Amniotic epithelial cell (primary cell): Measurements from ENCODE around the gene TUB.

Experiments used
- DNase-seq: peaks from one replicate; pipeline ENCODE4 v3.0.0-alpha.2; 2010; ENCODE audit warnings: low read depth

Gene TUB

DNA sequence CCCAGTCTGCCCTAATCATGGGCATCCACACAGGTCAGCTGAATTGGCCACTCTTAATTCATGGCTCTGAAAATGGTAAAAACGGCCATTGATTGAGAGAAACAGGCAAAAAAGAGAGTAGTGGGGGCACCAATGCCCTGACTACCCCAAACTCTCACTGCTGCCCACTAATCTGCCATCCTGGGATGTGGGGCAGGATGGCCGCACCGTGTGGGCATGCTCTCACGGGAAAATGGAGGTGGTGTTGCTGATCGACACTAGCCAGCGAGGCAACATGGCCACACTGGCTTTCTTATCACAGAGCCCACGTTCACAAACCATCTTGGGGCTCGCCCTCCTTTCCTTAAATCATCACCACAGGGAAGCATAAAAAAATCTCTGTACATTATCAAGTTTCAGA, 11.2 kb upstream of the TUB start:
- no peak for DNase-seq

DNA sequence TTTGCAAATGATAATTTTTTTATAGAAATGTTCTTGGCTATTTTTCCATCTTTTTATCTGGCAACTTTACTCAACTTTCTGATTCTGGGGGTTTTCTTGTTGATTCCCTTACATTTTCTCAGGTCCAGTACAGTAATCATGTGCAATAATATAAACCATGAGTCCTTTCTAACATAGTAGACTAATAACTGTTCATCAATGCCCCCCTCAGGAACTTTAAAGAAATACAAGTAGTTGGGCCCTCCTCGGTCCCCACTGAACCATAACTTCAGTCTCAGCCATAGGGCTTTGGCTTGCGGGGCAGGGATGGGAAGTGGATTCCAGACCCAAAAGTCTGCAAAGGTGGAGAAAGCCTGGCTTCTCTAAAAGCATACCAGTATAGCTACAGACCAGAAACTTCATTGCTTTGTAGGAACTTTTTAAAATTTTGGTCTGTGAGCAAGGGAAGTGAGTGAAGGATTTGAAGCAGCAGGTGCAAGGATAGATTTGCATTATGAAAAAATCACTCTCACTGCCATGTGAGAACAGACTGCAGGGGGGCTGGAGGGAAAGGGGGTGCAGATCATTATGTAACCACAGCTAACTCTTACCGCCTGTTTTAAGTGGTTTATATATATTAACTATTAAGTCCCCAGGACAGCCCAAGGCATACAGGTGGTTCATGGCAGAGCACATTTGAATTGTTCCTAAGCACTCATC, 10.4 kb upstream of the TUB start:
- peak; percentile 55 for DNase-seq

DNA sequence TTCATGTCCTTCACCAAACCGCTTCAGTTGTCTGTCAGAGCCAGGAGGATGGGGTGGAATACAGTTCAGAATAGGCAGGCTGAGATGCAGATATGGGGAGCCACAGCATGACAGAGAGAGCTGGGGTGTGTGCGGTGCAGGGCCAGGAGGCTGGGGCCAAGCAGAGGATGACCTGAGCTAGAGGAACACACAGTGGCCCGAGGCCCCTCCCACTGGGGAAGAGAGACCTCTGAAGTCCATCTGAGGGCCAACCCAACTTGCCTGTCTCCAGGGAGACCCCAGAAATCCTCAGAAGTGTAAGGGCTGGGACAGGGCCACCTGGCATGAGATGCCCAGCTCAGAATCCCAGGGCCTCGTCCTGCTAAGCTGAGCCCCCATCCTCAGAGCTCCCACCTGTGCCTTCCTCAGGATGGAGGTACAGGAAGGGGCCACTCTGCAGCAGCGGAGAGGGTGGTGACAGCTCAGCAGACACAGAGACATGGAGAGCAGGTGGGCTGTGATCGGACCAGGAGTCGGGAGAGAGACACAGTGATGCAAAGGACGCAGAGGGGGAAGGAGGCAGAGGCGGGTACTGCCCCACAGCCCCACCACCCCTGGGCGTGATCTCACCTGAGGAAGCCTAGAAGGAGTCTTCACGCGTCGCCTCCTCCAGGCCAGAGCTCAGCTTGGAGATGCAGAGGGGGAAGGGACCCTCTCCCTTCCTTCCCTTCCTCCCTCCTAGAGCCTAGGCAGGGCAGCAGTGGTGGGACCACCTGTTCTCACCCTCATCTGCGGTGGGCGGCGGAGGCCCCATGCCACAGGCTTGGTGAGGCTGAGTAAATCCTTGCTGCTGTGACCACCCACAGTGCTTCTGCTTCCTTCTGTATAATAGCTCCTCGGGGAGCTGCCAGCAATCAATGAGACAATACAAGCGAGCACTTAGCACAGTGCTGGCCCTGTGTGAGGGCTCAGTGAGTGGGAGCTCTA, 9.1 kb upstream of the TUB start:
- no peak for DNase-seq

DNA sequence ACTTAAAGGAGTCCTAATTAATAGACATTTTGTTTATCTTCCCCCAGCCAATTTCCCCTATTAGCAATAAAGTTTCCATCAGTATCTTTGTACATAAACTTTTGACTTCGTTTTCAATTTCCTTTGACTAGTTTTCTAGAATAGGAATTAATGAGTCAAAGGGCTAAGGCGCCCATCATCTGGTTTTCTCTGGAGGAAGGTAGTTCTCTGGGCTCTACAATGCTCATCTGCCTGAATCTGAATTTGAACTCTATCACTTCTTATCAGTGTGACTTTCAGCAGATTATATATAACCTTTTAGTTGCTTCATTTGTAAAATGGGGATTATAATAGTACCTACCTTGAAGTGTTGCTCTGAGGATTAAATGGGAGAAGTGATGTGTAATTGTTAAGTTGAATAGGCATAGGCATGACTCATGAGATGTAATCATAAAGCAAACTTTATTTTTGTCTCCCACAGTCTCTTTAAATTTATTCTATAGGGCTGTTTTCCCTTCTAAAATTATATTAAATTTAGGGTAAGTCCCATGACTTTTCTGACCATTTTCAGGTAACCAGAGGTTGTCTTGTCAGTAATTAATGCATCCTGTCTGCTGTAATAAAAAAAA, 5.8 kb upstream of the TUB start:
- DNase-seq = no peak

DNA sequence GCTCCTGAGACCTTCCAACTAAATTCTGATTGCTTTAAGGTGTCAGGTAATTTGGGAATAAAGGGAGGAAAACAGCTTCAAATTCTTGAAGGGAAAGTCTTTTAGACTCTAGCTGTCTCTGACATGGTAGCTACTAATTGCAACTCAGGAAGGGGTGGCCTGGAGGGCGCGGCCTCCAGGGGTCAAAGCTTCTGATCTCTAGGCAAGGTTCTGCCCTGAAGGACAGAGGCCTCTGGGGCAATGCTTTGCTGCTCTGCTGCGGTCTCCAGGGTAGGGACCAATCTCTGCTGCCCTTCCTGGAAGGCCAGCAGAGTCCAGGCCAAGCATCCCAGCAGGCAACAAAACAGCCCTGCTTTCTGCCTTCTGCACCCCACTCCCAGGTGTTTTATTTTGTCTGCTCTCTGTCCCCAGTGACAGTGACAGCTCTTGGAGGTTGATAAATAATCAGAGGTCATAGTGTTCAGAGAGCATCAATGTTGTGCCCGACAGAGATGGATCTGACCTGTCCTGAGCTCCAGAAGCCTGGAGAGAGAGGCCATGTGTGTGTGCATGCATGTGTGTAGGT, 1.8 kb upstream of the TUB start:
- no peak for DNase-seq

DNA sequence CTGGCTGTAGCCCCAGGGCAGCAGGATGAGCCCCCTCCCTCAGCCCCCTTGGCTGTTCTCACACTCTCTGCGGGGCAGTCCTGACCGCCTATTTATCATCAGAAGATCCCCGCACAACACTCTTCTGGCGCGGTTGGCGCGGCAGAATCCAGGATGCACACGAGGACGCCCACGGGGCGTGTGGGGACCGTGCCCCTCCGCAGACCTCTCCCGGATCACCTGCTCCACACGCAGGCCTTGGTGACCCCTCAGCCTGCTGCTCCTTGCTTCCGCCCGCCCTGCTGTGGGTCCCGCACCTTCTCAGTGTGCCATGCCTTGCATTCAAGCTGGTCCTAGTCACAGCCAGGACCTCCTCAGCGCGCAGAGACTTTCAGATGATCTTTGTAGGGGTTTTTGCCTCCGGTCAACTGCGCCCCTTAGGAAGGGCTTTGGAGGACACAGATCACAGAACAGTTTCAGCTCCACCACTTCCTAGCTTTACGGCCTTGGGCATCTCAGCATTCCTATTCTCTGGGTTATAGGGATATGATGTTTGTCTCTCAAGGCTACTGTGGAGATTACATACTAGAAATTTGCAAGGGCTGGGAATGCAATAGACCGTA, 841 bp upstream of the TUB start:
- DNase-seq = no peak

DNA sequence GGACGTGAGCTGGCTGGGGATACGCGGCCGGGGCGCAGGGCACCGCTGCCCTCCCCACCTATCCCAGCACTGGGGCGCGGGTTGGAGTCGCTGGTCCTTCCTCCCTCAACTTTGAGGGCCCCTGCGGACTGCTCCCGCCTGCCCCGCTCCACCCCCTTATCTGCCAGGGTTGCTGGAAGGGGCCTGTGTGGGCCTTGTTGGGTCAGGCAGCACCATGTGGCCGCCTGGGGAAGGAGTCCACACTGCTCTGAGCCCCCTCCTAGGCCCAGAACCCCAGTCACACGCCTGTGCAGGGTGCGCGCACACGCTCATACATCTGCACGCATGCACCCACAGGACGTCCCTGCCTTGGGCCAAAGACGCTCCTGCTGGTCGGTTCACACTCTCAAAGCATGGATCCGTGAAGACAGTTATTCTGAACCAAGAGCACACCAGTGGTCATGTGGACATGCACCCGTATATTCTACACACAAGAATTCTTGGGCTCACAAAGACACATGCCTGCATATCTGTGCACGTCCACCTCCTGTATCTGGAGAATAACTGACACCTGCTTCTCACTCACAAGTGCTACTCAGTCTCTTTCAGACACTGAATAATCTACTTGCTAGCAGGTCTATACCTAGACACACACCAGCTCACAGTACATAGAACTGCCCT, 710 bp downstream of the TUB start:
- DNase-seq = no peak

DNA sequence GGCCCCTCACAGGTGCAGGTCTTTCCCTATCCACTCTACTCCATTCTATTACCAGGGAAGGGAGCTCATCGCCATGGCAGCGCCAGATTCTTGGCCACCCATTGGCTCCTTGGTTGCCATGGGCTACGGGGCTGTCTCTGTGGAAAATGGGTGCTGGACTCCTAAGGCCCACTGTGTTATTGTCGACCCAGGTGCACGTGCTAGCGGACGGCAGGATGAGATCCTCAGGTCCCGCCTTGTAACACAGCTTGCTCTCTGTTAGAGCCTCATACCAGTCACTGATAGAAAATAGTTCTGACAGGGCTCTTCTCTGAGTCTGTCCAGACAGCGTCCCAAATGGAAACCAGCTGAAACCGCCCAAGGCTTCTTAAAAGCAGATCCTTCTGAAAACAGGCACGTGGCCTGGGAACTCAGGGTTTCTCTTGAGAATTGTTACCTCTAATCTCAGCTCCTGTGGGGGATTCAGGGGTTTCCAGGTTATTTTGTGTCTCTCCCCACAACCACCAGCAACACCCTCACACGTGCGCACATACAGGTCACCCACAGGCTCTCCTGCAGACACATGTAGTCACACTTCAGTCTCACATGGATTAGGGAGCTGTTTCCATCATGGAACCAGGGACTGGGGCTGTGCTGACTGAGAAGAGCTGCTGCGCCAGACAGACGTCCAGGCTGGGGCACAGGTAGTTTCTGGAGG, 1.5 kb downstream of the TUB start:
- no peak for DNase-seq

DNA sequence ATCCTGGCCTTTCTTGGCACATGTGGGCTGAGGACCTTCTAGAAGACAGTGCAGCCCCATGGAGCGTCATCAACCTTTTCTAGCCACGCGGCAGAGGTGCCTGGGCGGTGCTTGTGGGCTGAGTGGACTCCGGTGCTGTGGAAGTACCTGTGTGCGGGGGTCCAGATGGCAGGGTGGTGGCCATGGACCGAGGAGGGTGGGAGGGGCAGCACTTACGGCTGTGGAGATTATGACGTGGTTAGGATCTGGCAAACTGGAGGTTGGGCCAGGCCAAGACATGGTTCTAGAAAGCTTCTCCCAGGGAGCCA, 2.0 kb downstream of the TUB start:
- DNase-seq = no peak

DNA sequence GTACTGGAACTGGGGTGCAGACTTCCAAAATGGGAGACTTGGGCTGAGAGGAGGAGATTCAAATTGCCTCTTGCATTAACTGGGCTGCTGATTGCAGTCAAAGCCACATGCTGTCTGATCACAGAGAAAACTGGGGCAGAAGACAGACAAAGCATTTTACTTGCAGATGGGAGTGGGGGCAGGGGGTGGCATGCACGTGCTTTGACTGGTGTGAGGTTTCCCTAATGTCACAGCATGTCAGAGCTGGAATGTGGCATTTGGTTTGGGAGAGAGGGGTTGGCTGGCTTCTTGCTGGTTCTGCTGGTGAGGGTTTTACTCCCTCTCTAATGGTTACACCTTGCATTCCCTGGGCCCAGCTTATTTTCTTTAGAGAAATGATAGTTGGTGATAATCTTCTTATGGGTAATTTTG, 2.9 kb downstream of the TUB start:
- no peak for DNase-seq

DNA sequence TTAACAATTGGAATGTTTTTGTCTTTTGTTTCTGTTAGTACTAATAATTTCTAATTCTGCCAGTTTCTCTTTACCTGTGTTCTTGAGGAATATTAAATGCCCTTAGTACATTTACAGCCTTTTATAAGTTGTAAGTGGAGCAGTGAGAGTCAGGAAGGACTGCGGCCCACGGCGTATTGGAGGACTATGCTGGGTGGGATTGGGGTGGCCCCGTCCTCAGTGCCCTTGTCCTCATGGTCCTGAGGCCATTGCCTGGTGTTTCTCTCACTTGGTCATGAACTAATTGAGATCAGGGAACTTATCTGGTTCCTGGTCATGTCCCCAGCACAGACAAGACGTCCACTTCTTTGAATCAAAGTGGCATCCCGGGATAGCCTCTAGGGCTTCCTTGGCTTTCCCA, 3.3 kb downstream of the TUB start:
- DNase-seq = no peak

DNA sequence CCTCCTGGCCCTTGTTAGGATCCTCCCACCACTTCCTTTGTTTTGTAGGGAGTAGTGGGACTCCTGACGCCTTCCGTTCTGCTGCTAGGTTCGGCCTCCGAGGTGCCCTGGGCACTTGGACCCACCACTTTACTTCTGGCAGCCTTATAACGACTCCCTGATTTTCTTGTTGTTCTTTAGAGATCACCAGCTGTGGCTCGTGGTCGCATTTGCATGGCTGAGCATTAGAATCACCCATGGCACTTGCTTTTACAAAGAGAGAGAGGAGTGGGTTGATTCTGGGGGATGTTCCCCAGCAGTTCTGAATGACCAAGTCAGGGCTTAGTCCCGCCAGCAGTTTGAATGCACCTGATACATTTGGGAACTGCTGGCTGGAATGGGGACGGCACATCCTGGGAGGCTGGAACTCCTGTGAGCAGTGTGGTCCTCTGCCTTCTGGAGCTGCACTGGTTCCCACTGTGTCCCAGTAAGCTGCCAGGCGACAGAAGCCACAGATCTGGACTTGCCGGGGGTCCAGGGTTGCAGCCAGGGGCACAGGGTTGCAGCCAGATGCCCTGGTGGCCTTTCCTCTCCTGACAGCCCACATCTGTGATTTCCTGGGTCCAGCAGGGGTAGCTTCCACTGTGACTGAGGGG, 4.1 kb downstream of the TUB start:
- no peak for DNase-seq

DNA sequence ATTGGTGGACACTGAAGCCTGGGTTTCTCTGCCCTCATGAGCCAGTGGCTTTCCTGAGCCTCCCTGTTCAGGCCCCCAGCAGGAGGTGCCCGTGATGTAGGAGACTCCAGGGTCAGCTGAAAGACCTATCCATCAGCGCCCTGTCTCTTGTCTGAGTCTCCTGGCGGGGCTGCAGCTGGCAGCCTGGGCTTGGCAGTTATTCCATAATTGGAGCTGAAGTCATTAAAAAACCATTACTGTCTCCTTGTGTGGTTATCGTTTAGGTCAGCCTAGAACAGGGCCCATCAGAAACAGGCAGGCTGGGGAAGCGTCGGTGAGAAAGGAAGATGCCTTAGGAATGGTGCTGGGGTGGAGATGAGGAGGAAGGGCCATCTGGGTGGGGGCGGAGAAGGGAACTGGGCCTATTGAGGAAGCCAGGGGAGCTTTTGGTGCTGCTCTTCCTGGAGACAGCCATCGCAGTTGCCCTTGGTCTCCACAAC, 5.0 kb downstream of the TUB start:
- DNase-seq = peak; percentile 23

DNA sequence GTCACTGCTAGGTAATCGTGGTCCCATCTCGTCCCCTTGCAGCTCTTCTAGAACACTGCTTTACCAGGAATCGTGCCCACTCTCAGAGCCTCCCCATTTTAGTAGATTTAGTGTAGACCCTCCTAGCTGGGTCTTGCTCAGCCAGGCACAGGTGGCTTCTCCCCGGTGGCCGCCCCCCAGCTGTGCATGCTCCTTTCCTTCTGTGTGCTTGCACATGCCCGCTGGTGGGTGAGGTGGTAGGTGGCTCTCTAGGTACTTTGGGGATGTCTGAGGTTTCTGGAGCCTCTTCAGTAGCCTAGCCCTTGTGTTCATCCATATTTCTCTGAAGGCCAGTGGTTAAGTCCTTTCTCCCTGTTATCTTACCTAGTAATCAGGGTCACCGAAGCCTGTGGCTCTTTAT, 5.6 kb downstream of the TUB start:
- DNase-seq = no peak

DNA sequence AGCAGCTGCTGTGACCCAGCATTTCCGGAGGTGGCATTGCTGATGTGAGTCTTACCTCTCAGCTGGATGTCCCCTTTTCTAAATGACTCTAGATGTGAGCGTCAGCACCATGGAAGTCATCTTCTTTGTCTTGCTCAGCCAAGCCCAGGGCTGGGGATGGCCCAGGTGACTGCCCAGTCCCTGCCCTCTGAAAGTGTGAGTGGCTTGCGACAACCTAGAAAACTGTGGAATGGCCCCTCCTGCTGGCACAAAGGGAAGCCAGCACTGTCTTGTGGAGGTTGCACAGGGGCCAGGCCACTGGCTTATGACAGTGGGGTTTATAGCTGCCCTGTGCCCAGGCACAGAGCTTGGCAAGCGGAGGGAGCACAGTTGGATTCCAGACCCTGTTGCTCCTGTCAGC, 6.2 kb downstream of the TUB start:
- DNase-seq = no peak

DNA sequence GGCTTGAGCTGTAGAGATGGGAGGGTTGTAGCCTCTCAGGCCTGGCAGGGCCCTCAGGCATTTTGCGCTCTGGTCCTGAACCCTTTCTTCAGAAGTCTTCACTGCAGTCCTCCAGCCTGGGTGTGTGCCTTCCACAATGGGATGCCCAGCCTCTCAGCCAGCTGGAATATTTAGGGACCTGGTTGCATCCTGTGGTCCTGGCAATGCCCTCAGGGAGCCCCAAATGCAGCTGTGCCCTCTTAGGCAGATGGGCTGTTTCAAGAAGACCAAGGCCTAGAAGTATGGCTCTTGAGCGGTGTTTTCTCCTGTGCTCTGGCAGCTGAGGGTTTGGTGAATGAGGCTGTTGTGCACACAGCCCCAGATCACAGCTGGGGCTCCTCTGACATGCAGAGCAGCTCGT, 6.7 kb downstream of the TUB start:
- no peak for DNase-seq

DNA sequence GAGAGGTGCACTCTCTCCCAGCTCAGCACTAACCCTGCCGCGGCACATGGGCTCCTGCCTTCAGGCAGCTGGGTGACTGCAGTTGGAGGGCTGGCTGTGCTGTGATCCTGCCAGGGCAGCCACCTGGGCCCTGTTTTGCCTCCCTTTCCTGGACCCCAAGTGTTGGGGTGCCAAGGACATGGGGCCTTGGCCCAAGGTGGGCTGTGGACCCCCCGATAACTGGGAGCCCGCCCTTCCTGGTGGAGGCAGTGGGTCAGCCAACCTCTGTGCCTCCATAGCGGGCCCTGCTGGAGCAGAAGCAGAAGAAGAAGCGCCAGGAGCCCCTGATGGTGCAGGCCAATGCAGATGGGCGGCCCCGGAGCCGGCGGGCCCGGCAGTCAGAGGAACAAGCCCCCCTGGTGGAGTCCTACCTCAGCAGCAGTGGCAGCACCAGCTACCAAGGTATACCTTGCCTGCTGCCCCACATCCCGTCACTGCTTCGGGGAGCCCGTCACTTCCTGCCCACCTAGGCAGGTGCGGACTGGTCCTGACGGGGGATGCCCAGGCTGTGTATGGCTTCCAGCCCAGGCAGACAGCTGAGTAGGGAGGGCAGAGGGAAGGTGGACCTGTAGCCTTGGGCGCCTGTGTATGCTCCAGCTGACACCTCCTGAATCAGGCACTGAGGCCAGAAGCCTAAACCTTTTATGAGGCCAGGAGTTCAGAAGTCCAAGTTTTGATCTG, 8.9 kb downstream of the TUB start:
- DNase-seq = no peak

DNA sequence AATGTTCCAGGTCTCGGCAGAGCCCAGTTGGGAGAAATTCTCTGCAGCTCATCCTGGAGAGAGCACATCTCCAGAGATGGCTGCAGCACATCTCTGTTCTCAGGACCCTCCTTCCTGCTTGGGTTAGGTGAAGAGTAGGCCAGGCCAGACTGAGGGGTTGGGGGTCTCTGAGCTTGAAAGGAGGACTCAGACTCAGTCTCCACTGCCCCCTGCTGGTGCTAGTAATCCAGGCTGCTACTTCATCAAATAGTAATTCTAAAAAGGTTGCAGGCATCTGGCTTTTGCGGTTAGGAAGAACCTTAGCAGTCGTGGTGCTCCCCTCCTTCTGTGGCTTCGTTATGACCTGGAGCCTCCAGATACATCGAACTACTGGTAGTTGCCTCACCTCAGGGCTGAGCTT, 9.7 kb downstream of the TUB start:
- DNase-seq = no peak

DNA sequence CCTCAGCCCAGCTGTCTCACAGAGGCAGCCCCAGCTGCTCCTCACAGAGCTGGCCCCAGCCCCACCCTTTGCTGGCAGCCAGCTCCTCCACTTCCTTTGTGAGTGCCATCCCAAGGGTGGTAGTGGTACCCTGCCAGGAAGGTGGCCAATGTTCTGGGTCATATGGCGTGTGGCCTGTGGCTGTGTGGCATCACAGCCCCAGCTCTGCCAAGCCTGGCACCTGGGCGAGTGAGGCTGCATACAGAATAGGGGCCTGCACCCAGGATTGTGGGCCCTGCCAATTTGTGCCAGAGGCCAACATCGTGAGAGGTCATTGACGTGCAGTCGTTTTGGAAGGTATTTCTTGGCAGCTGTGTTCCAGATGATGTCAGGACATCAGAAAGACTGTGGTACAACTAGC, 10.7 kb downstream of the TUB start:
- DNase-seq = no peak
